Lower leg skin (tissue), 4 donors: Measurements from ENCODE around the gene SEC14L5. TPM values are rescaled to one million over a fixed set of nuclear protein-coding genes. Genes with fewer than 3 reads are reported as not detected.
"Not testable (repeated sequence)": the region's sequence is repeated elsewhere in the genome, so short reads cannot be mapped to it uniquely, and the experiment has no call there.

Experiments used
- DNase-seq, 2 donors: peaks; one replicate each; pipeline ENCODE4 v3.0.0-alpha.2; 2019; ENCODE audit warnings: low spot score in 2 of 2
- H3K4me3 ChIP-seq: fragments of 200-600 bp; sonication (generic); 2 replicates; pipeline ENCODE4 v1.5.1; 2017; ENCODE audit warnings: mild to moderate bottlenecking, low read depth; ENCODE audit not compliant: poor library complexity, severe bottlenecking
- CTCF ChIP-seq, 3 donors: fragments of 450-650 bp; IDR thresholded peaks; one replicate each; pipeline ENCODE4 v1.5.1; 2016; ENCODE audit warnings: antibody characterized with exemption in 3 of 3, mild to moderate bottlenecking in 3 of 3, moderate library complexity in 2 of 3
- POLR2A ChIP-seq, 2 donors: fragments of 450-650 bp; IDR thresholded peaks; one replicate each; pipeline ENCODE4 v1.6.1; 2016 to 2017; ENCODE audit warnings: antibody characterized with exemption in 2 of 2, mild to moderate bottlenecking in 1 of 2, moderate library complexity in 1 of 2
- WGBS, 2 donors: methylation state at CpG; one replicate each; pipeline ENCODE4 v1.1.5; 2018; 5-methylcytosine and 5-hydroxymethylcytosine counted together
- intact Hi-C: fragments of 100-400 bp; cut with DNase I; formaldehyde crosslinking; loops from one replicate; pipeline ENCODE4 v1.15.0; 2023; ENCODE audit warnings: low total_unique reads
- total RNA-seq, 4 donors: library from RNA; depleted of rRNA; stranded (reverse); fragments of >200 nt; gene quantifications; one replicate each; pipeline ENCODE4 v1.1.0, GENCODE V29; 2016

The SEC14L5 gene
- total RNA-seq, 4 donors from 2014 or later, result 0.91 to 2.6 (median 1.3) TPM

- TF ChIP-seq POLR2A (IDR thresholded peaks at IDR 0.05) (no peak), CTCF (IDR thresholded peaks at IDR 0.05) (no peak)
- WGBS, 2 donors, result 62 to 70% methylated on average over 14 of the region's 14 CpGs
- intact Hi-C loops, result no loop called here
- DNase-seq, result no peak
- no peak overlapping the region for H3K4me3 ChIP-seq
These were observed 84.5 kb downstream of the SEC14L5 start for GRCh38 chr16:5042574-5043171.

GRCh38 chr16:5044011-5044540 lies 85.9 kb downstream of the SEC14L5 start:
- intact Hi-C loops, result no loop called here
- DNase-seq, result no peak

GRCh38 chr16:5044581-5044980 lies 86.5 kb downstream of the SEC14L5 start:
- 93 to 94% methylated on average over 11 of the region's 11 CpGs for WGBS, 2 donors
- H3K4me3 ChIP-seq, DNase-seq, intact Hi-C loops: not testable (repeated sequence)

More at GRCh38 chr16:5044011-5044540, 85.9 kb downstream of the SEC14L5 start:
- TF ChIP-seq POLR2A (IDR thresholded peaks at IDR 0.05), result no peak
- TF ChIP-seq CTCF (IDR thresholded peaks at IDR 0.05), result no peak
- H3K4me3 ChIP-seq, result no peak overlapping the region
- 93 to 96% methylated on average over 8 of the region's 8 CpGs for WGBS, 2 donors

- TF ChIP-seq POLR2A (IDR thresholded peaks at IDR 0.05) (no peak), CTCF (IDR thresholded peaks at IDR 0.05) (no peak)
- H3K4me3 ChIP-seq, result no peak overlapping the region
- intact Hi-C loops, result no loop called here
- WGBS, 2 donors, result 87 to 97% methylated on average over 9 to 10 of the region's 10 CpGs
- no peak for DNase-seq
These were observed 87.5 kb downstream of the SEC14L5 start for GRCh38 chr16:5045499-5046115.

GRCh38 chr16:5046914-5047313 lies 88.8 kb downstream of the SEC14L5 start:
- intact Hi-C loops, result no loop called here
- 79 to 85% methylated on average over 2 of the region's 2 CpGs for WGBS, 2 donors
- no peak for TF ChIP-seq POLR2A (IDR thresholded peaks at IDR 0.05)
- TF ChIP-seq CTCF (IDR thresholded peaks at IDR 0.05), result no peak
- no peak for DNase-seq
- no peak overlapping the region for H3K4me3 ChIP-seq
